Colonic mucosa (tissue), 4 donors: ENCODE data around the gene KCNB1. TPM values are rescaled to one million over a fixed set of nuclear protein-coding genes. Genes with fewer than 3 reads are reported as not detected.

Source experiments
- DNase-seq: peaks from one replicate; pipeline ENCODE4 v3.0.0-alpha.2; 2020
- H3K27ac ChIP-seq: fragments of 200-600 bp; one replicate; pipeline ENCODE4 v1.8.0; 2021
- H3K27me3 ChIP-seq: fragments of 200-600 bp; one replicate; pipeline ENCODE4 v1.8.0; 2021
- H3K36me3 ChIP-seq: fragments of 200-600 bp; one replicate; pipeline ENCODE4 v1.8.0; 2021
- H3K4me1 ChIP-seq: fragments of 200-600 bp; one replicate; pipeline ENCODE4 v1.8.0; 2021; ENCODE audit warnings: mild to moderate bottlenecking
- H3K4me3 ChIP-seq: fragments of 200-600 bp; one replicate; pipeline ENCODE4 v1.8.0; 2021
- H3K9ac ChIP-seq, 2 donors: one replicate each; pipeline ENCODE4 v1.7.0; 2013; ENCODE audit warnings: control low read depth in 2 of 2, low read depth in 2 of 2, low read length in 2 of 2
- H3K9me3 ChIP-seq: fragments of 200-600 bp; one replicate; pipeline ENCODE4 v1.8.0; 2021
- intact Hi-C: fragments of 100-400 bp; cut with DNase I; formaldehyde crosslinking; loops from one replicate; pipeline ENCODE4 v1.14.1; 2022
- total RNA-seq, 2 donors: library from RNA; stranded (reverse); fragmentation: NEBNext Ultra II Directional in 1 of 2; extraction: Animal tissue kit (Norgen Biotek cat#: 25700) in 1 of 2; gene quantifications; one replicate each; pipeline ENCODE4 v1.2.1, GENCODE V29; 2021
- TF ChIP-seq, protein P1 (sequence below): fragments of 200-600 bp; IDR thresholded peaks from one replicate; pipeline ENCODE4 v1.8.0; 2022; ENCODE audit warnings: antibody characterized with exemption, mild to moderate bottlenecking
- donor health status: healthy.
- donor health status: DM: no; HTN: no; CAD: no.
- donor health status: DM: no; HTN: no; CAD: no.

Gene KCNB1
- total RNA-seq, 2 donors from 2014 or later = 0.37 to 1.9 TPM

DNA sequence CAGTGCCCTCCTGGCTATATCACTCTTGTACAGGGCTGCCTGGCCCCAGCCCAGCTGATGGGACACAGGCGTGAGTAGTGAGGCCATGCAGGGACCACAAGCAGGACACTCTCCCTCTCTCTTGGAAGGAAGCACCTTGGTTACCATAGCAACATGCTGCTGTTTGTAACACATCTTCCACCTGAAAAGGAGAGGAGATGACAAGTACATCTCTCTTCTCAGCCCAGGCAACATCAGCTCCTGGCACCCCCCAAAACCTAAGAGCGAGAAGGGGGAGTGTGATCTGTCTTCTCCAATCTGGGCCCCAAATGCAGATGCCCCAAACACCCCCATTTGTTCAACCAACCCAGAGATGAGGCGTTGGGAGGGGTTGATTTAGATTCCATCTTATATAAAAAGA, 49.9 kb downstream of the KCNB1 start:
- Histone ChIP-seq H3K9ac (no peak overlapping the region), H3K36me3 (no peaks in the 10 kb centered on the region), H3K9me3 (no peaks in the 10 kb centered on the region), H3K27me3 (no peaks in the 10 kb centered on the region), H3K27ac (no peak overlapping the region), H3K4me1 (no peaks in the 10 kb centered on the region), H3K4me3 (no peak overlapping the region)
- no peak for DNase-seq
- intact Hi-C loops = no loop called here
- TF ChIP-seq, protein P1, sequence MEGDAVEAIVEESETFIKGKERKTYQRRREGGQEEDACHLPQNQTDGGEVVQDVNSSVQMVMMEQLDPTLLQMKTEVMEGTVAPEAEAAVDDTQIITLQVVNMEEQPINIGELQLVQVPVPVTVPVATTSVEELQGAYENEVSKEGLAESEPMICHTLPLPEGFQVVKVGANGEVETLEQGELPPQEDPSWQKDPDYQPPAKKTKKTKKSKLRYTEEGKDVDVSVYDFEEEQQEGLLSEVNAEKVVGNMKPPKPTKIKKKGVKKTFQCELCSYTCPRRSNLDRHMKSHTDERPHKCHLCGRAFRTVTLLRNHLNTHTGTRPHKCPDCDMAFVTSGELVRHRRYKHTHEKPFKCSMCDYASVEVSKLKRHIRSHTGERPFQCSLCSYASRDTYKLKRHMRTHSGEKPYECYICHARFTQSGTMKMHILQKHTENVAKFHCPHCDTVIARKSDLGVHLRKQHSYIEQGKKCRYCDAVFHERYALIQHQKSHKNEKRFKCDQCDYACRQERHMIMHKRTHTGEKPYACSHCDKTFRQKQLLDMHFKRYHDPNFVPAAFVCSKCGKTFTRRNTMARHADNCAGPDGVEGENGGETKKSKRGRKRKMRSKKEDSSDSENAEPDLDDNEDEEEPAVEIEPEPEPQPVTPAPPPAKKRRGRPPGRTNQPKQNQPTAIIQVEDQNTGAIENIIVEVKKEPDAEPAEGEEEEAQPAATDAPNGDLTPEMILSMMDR = no peak

DNA sequence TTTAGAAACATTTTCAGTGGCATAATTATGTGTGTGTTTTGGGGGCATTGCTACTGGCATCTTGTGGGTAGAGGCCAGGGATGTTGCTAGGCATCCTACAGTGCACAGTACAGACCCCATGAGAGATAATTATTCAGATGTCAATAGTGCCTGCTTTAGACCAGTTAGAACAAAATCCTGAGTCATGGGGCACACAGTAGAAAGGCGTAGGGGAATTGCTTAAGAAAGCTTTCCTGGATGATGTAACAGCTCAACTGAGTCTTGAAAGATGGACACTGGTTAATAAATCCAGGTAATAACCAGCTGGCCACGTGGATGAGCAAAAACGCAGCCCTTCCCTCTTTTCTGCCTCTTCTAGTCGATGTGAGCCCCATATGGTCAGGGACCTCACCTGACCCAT, 51.1 kb downstream of the KCNB1 start:
- TF ChIP-seq, protein P1 = no peak
- no peaks in the 10 kb centered on the region for H3K36me3 ChIP-seq
- H3K9me3 ChIP-seq = no peaks in the 10 kb centered on the region
- intact Hi-C loops = no loop called here
- H3K4me1 ChIP-seq = no peaks in the 10 kb centered on the region
- H3K27me3 ChIP-seq = no peaks in the 10 kb centered on the region
- no peak overlapping the region for H3K9ac ChIP-seq
- H3K4me3 ChIP-seq = no peak overlapping the region
- DNase-seq = no peak
- no peak overlapping the region for H3K27ac ChIP-seq

DNA sequence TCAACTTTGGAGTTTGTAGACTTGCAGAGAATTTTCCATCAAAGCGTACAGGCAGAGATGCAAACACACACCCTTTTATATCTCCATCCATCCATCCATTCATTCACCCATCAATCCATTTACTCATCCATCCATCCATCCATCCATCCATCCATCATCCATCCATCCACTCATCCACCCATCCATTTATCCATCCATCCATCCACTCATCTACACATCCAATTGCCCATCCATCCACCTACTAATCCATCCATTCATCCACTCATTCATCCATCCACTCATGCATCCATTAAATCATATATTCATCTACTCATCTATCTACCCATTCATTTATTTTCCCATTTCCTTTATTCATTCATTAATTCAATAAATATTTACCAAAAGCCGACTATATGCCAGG, 52.1 kb downstream of the KCNB1 start:
- TF ChIP-seq, protein P1 = no peak

DNA sequence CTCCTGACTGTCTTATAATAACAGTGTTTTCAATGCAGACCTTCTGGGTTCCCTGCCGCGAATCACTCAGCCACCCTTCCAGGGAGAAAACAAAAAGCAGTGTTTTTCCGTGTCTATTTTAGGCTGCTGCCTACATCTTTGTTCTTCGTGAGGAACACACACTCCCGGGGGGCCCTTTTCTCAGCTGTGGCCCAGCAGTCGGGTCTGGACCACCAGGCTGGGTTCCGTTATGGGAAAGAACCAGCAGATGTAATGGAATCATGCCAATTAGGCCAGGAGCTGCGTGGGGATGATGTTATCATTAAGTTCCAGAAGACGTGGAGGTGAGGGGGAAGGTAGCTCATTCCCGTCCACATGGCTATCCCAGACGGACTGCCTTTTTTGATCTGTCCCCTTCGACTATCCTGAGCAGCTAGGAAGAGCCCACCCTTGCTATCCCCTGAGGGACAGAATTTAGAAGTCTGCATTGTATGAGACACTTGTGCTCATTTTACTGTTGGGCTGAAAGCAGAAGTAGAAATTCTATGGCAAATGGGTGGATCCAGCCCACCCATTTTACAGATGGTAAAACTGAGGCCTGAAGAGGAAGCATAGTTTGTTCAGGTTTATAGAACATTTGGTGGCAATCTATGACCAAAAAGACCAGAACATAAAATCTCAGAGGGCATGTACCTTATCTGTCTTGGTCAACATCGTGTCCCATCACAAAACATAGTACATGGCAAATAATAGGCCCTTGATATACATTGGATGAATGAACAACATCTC, 54.5 kb downstream of the KCNB1 start:
- Histone ChIP-seq H3K9me3 (no peaks in the 10 kb centered on the region), H3K4me1 (no peaks in the 10 kb centered on the region), H3K9ac (no peak overlapping the region), H3K27ac (no peak overlapping the region), H3K36me3 (no peaks in the 10 kb centered on the region), H3K4me3 (no peak overlapping the region), H3K27me3 (no peaks in the 10 kb centered on the region)
- DNase-seq = no peak
- TF ChIP-seq, protein P1 = no peak
- intact Hi-C loops = no loop called here

More for the DNA sequence above, 52.1 kb downstream of the KCNB1 start:
- DNase-seq = no peak
- no peaks in the 10 kb centered on the region for H3K4me1 ChIP-seq
- no peak overlapping the region for H3K27ac ChIP-seq
- H3K27me3 ChIP-seq = no peaks in the 10 kb centered on the region
- H3K9ac ChIP-seq = no peak overlapping the region
- H3K36me3 ChIP-seq = no peaks in the 10 kb centered on the region
- intact Hi-C loops = no loop called here
- H3K4me3 ChIP-seq = no peak overlapping the region
- no peaks in the 10 kb centered on the region for H3K9me3 ChIP-seq

DNA sequence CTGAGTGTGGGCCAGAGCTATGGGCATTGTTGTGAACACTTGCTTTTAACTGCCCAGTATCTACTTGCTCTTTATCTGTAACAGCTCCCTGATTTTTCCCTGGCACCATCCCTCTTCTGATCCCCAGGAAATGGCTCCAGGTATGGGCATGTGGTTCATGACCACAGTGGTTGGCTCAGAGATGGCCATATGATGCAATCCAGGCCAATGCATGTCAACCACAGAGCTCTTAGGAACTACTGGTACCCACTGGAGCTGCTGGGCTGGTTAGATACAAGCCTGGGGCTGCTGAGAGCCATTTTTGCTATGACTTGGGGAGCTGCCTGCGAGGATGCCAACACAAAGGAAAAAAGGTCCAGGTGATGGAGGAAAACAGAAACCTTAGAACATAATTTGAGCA, 55.6 kb downstream of the KCNB1 start:
- Histone ChIP-seq H3K9ac (no peak overlapping the region), H3K27ac (no peak overlapping the region), H3K36me3 (no peaks in the 10 kb centered on the region), H3K4me1 (no peaks in the 10 kb centered on the region), H3K27me3 (no peaks in the 10 kb centered on the region), H3K9me3 (no peaks in the 10 kb centered on the region), H3K4me3 (no peak overlapping the region)
- no peak for DNase-seq
- TF ChIP-seq, protein P1 = no peak
- intact Hi-C loops = no loop called here
